GM23338 (cell line): ENCODE measurements around the gene PNLIP.

Experiments
- CREB1 ChIP-seq: fragments of 250-450 bp; sonication (Bioruptor Pico); IDR thresholded peaks from 2 replicates; pipeline ENCODE4 v1.5.0; 2020; ENCODE audit warnings: low read depth, mild to moderate bottlenecking, moderate library complexity
- CTCF ChIP-seq, 2 experiments: fragments of 200-600 bp in 1 of 2; sonication (generic) in 1 of 2; conservative IDR thresholded peaks; 2 replicates each; pipeline versions ENCODE4 v1.5.1 to v1.6.1; 2016 to 2017; ENCODE audit warnings: antibody characterized with exemption in 2 of 2, low read depth in 2 of 2, mild to moderate bottlenecking in 2 of 2, moderate library complexity in 1 of 2
- ETS1 ChIP-seq: IDR thresholded peaks from 2 replicates; pipeline ENCODE4 v1.6.1; 2016; ENCODE audit warnings: antibody characterized with exemption
- EZH2 ChIP-seq: fragments of 200-600 bp; sonication (generic); IDR thresholded peaks from one replicate; pipeline ENCODE4 v1.8.0; 2017; ENCODE audit warnings: antibody characterized with exemption, mild to moderate bottlenecking, low read depth; ENCODE audit not compliant: unreplicated experiment
- EZH2phosphoT487 ChIP-seq: fragments of 200-600 bp; sonication (generic); IDR thresholded peaks from one replicate; pipeline ENCODE4 v1.8.1; 2018; ENCODE audit warnings: antibody characterized with exemption; ENCODE audit not compliant: unreplicated experiment
- JUNB ChIP-seq: IDR thresholded peaks from one replicate; pipeline ENCODE4 v1.6.1; 2016; ENCODE audit warnings: antibody characterized with exemption; ENCODE audit not compliant: unreplicated experiment
- NANOG ChIP-seq: IDR thresholded peaks from 2 replicates; pipeline ENCODE4 v1.6.1; 2016; ENCODE audit warnings: antibody characterized with exemption, borderline replicate concordance
- POLR2AphosphoS5 ChIP-seq: IDR thresholded peaks from 2 replicates; pipeline ENCODE4 v1.6.1; 2016; ENCODE audit warnings: antibody characterized with exemption, low read depth
- REST ChIP-seq: IDR thresholded peaks from one replicate; pipeline ENCODE4 v1.6.1; 2018; ENCODE audit warnings: antibody characterized with exemption; ENCODE audit not compliant: unreplicated experiment
- STAT1 ChIP-seq: IDR thresholded peaks from one replicate; pipeline ENCODE4 v1.6.1; 2016; ENCODE audit warnings: antibody characterized with exemption; ENCODE audit not compliant: unreplicated experiment
- ZNF114 ChIP-seq: fragments of 250-450 bp; sonication (Bioruptor Pico); IDR thresholded peaks from 2 replicates; pipeline ENCODE4 v1.5.0; 2020; ENCODE audit warnings: mild to moderate bottlenecking, moderate library complexity
- ZNF331 ChIP-seq: fragments of 250-450 bp; sonication (Bioruptor Pico); IDR thresholded peaks from 2 replicates; pipeline ENCODE4 v1.5.0; 2020; ENCODE audit warnings: low read depth, mild to moderate bottlenecking, moderate library complexity
- ZNF462 ChIP-seq: fragments of 250-450 bp; sonication (Bioruptor Pico); IDR thresholded peaks from 2 replicates; pipeline ENCODE4 v1.5.0; 2020; ENCODE audit warnings: mild to moderate bottlenecking, moderate library complexity

GRCh38 chr10:116567335-116567734 lies 21.6 kb downstream of the PNLIP start:
- TF ChIP-seq CTCF (conservative IDR thresholded peaks at IDR 0.05; ENCODE audit: low read depth in 2 of 2), result no peak
- TF ChIP-seq POLR2AphosphoS5, result no peak
- TF ChIP-seq EZH2, result no peak
- no peak for TF ChIP-seq EZH2phosphoT487
- TF ChIP-seq REST, result no peak
- no peak for TF ChIP-seq CREB1 (CRISPR knock-in tag)
- TF ChIP-seq ZNF114 (CRISPR knock-in tag), result no peak
- no peak for TF ChIP-seq JUNB
- no peak for TF ChIP-seq STAT1
- no peak for TF ChIP-seq ZNF331 (CRISPR knock-in tag)
- TF ChIP-seq NANOG, result no peak
- no peak for TF ChIP-seq ZNF462 (CRISPR knock-in tag)
- TF ChIP-seq ETS1, result no peak
